ENCODE measurements around the gene H1-8. TPM values are rescaled to one million over a fixed set of nuclear protein-coding genes. Genes with fewer than 3 reads are reported as not detected.

Gene H1-8
- total RNA-seq, 1 experiment from 2014 or later: not detected

DNA sequence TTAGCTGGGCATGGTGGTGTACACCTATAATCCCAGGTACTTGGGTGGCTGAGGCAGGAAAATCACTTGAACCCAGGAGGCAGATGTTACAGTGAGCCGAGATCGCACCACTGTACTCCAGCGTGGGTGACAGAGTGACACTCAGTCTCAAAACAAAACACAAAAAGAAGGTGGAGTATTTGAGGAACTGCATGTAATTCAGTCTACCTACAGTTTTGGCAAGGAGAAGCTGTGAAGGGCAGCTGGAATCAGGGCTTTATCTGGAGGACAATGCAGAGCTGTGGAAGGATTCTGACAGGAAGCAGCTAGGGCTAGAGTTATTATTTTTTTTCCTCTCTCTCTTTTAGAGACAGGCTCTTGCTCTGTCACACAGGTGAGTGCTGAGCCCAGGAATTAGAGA, 6.8 kb downstream of the H1-8 start:
- Mint-ChIP-seq H3K27ac (no peak overlapping the region), H3K4me3 (no peak overlapping the region), H3K27me3 (ENCODE audit: low read depth) (no peaks in the 10 kb centered on the region), H3K9me3 (no peaks in the 10 kb centered on the region), H3K36me3 (ENCODE audit: insufficient read depth in 1 of 3, low read depth in 3 of 3) (no peaks in the 10 kb centered on the region), H3K4me1 (peaks cover 9 to 32% of the 10 kb centered on the region in 2 experiments)
- Histone ChIP-seq H2AFZ (ENCODE audit: low read length) (no peak overlapping the region), H2AK5ac (ENCODE audit: insufficient read length, low read length) (no peak overlapping the region), H4K5ac (ENCODE audit: insufficient read length, low read depth, low read length) (no peak overlapping the region), H2BK5ac (ENCODE audit: insufficient read length, low read length) (no peak overlapping the region), H4K8ac (replicated peaks; ENCODE audit: insufficient read length, low read depth, low read length) (no peak overlapping the region), H3K4ac (ENCODE audit: low read depth, low read length) (no peak overlapping the region), H3K79me1 (ENCODE audit: insufficient read depth, low read depth, low read length, poor library complexity, severe bottlenecking) (no peaks in the 10 kb centered on the region), H3K14ac (ENCODE audit: insufficient read depth, low read length) (no peak overlapping the region), H3K18ac (ENCODE audit: insufficient read length, low read depth, low read length) (no peak overlapping the region), H3K27me3 (ENCODE audit: insufficient read depth, low read length) (no peaks in the 10 kb centered on the region), H4K91ac (ENCODE audit: insufficient read length, low read depth, low read length) (no peak overlapping the region), H2BK15ac (ENCODE audit: low read depth, low read length) (no peak overlapping the region), H3K23ac (ENCODE audit: insufficient read length, low read depth, low read length) (no peak overlapping the region), H3K9me3 (ENCODE audit: control insufficient read depth, low read depth, low read length) (no peaks in the 10 kb centered on the region), H3K79me2 (ENCODE audit: insufficient read depth, low read length) (no peaks in the 10 kb centered on the region), H3K27ac (ENCODE audit: insufficient read length, low read depth, low read length) (no peak overlapping the region), H3K4me1 (ENCODE audit: insufficient read depth, low read length) (no peaks in the 10 kb centered on the region; the same call in 1 of the 2 replicates), H3T11ph (ENCODE audit: low read length) (no peak overlapping the region), H3K23me2 (ENCODE audit: insufficient read length, low read depth, low read length, poor library complexity, severe bottlenecking) (no peaks in the 10 kb centered on the region), H4K20me1 (ENCODE audit: control insufficient read depth, insufficient read depth, insufficient read length) (no peaks in the 10 kb centered on the region), H2BK12ac (ENCODE audit: insufficient read length, low read depth, low read length) (no peak overlapping the region), H2BK120ac (ENCODE audit: low read depth, low read length, poor library complexity, severe bottlenecking) (no peak overlapping the region), H3K56ac (ENCODE audit: insufficient read length, low read depth, low read length) (no peak overlapping the region), H3K4me2 (ENCODE audit: insufficient read depth, insufficient read length, low read length) (no peak overlapping the region), H3K9ac (ENCODE audit: extremely low read depth, insufficient read length, low read length) (no peak overlapping the region), H2BK20ac (ENCODE audit: low read depth, low read length, poor library complexity, severe bottlenecking) (no peak overlapping the region)
- TF ChIP-seq, protein P1, sequence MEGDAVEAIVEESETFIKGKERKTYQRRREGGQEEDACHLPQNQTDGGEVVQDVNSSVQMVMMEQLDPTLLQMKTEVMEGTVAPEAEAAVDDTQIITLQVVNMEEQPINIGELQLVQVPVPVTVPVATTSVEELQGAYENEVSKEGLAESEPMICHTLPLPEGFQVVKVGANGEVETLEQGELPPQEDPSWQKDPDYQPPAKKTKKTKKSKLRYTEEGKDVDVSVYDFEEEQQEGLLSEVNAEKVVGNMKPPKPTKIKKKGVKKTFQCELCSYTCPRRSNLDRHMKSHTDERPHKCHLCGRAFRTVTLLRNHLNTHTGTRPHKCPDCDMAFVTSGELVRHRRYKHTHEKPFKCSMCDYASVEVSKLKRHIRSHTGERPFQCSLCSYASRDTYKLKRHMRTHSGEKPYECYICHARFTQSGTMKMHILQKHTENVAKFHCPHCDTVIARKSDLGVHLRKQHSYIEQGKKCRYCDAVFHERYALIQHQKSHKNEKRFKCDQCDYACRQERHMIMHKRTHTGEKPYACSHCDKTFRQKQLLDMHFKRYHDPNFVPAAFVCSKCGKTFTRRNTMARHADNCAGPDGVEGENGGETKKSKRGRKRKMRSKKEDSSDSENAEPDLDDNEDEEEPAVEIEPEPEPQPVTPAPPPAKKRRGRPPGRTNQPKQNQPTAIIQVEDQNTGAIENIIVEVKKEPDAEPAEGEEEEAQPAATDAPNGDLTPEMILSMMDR (conservative IDR thresholded peaks at IDR 0.05): no peak
- WGBS (ENCODE audit: extremely low coverage, insufficient read length, low lambda C conversion rate): no CpG with 5 or more reads among the region's 3 CpGs
- no peak for DNase-seq

Measured in H9 (cell line).